AG04450 (cell line): ENCODE results near the gene TAL2. TPM values are rescaled to one million over a fixed set of nuclear protein-coding genes. Genes with fewer than 3 reads are reported as not detected.

Experiments used
- CTCF ChIA-PET: fragments of 300-600, 350-600 bp; formaldehyde crosslinking; extraction: SDS; loops from one replicate; lab custom pipeline; 2022; ENCODE audit warnings: antibody characterized with exemption, inconsistent platforms; lab: Charles Lee
- POLR2A ChIA-PET: fragments of 350-600 bp; formaldehyde crosslinking; extraction: SDS; loops from one replicate; lab custom pipeline; 2021; ENCODE audit warnings: antibody characterized with exemption, inconsistent platforms; lab: Yijun Ruan, JAX
- DNase-seq: peaks from one replicate; pipeline ENCODE4 v3.0.0-alpha.2; 2011; ENCODE audit warnings: low read depth, low spot score
- H3K27ac ChIP-seq: one replicate; pipeline ENCODE4 v1.5.1; 2012; ENCODE audit warnings: low read depth, low read length, control low read depth
- H3K27me3 ChIP-seq: one replicate; pipeline ENCODE4 v1.6.0; 2012; ENCODE audit warnings: low read length; ENCODE audit not compliant: control insufficient read depth, insufficient read depth
- H3K4me3 ChIP-seq: 2 replicates; pipeline ENCODE4 v1.5.1; 2011; ENCODE audit warnings: mild to moderate bottlenecking, low read depth, low read length, control low read depth
- H3K9me3 ChIP-seq: 2 replicates; pipeline ENCODE4 v1.5.1; 2012; ENCODE audit warnings: low read length; ENCODE audit not compliant: control insufficient read depth, insufficient read depth
- polyA plus RNA-seq: library from polyadenylated mRNA; depleted of rRNA; stranded (reverse); fragments of >200 nt; gene quantifications from 2 replicates; pipeline ENCODE4 v1.2.3, GENCODE V29; 2011; rRNA removed
- TF ChIP-seq, protein P1 (sequence below): IDR thresholded peaks from 2 replicates; pipeline ENCODE4 v1.5.1; 2011; ENCODE audit warnings: low read depth, low read length, control low read depth, inconsistent platforms

TAL2 gene
- polyA plus RNA-seq, 1 experiment: not detected

DNA sequence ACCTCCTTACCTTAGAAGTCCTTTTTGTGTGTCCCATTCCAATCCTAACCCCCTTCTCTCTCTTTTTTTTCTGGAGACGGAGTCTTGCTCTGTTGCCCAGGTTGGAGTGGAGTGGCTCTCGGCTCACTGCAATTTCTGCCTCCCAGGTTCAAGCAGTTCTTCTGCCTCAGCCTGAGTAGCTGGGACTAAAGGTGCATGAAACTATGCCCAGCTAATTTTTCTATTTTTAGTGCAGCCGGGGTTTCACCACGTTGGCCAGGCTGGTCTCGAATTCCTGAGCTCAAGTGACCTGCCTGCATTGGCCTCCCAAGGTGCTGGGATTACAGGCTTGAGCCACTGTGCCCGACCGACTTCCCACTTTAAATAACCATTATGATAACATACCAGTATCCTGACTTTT lies 49.6 kb downstream of the TAL2 start:
- TF ChIP-seq, protein P1, sequence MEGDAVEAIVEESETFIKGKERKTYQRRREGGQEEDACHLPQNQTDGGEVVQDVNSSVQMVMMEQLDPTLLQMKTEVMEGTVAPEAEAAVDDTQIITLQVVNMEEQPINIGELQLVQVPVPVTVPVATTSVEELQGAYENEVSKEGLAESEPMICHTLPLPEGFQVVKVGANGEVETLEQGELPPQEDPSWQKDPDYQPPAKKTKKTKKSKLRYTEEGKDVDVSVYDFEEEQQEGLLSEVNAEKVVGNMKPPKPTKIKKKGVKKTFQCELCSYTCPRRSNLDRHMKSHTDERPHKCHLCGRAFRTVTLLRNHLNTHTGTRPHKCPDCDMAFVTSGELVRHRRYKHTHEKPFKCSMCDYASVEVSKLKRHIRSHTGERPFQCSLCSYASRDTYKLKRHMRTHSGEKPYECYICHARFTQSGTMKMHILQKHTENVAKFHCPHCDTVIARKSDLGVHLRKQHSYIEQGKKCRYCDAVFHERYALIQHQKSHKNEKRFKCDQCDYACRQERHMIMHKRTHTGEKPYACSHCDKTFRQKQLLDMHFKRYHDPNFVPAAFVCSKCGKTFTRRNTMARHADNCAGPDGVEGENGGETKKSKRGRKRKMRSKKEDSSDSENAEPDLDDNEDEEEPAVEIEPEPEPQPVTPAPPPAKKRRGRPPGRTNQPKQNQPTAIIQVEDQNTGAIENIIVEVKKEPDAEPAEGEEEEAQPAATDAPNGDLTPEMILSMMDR: no peak
- H3K27me3 ChIP-seq: no peaks in the 10 kb centered on the region
- CTCF ChIA-PET: interaction anchor here (0.6 kb wide), 1 partner anchor 103 kb away, joined by 3 read pairs; no protein-coding TSS in a partner anchor
- no peak for DNase-seq
- POLR2A ChIA-PET: no interaction called here
- no peak overlapping the region for H3K4me3 ChIP-seq
- no peaks in the 10 kb centered on the region; the same call in 1 of the 2 replicates for H3K9me3 ChIP-seq
- no peak overlapping the region for H3K27ac ChIP-seq

DNA sequence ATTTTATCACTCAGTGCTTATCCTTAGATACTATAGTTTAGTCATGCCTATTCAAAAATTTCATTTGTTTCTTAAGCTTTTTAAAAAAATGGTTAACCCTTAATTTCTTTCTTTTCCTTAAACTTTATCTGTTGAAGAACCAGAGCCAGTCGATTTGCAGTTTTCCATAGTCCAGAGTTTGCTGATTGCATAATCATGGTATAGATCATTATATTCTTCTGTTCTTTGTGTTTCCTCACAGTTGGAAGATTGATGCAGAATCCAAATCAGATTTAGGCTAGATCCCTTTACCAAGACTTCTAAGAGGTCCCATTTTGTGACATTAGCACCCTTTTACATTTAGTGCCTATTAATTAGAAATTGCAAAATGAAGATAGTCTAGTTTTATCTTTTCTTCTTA lies 50.0 kb downstream of the TAL2 start:
- Histone ChIP-seq H3K9me3 (no peaks in the 10 kb centered on the region; the same call in 1 of the 2 replicates), H3K4me3 (no peak overlapping the region), H3K27me3 (no peaks in the 10 kb centered on the region), H3K27ac (no peak overlapping the region)
- POLR2A ChIA-PET: no interaction called here
- TF ChIP-seq, protein P1: no peak
- CTCF ChIA-PET: interaction anchor here (0.6 kb wide), 1 partner anchor 103 kb away, joined by 3 read pairs; no protein-coding TSS in a partner anchor
- DNase-seq: no peak

Other genes with a start within 250 kb of the TAL2 start
- gene FSD1L, start 214.4 kb upstream of the TAL2 start, polyA plus RNA-seq: 5.6 and 7.4 TPM in 2 replicates
- gene FKTN, start 104.3 kb upstream of the TAL2 start, polyA plus RNA-seq: 17.7 and 24.0 TPM in 2 replicates
- 5.1 and 7.5 TPM in 2 replicates for gene TMEM38B, start 32.1 kb downstream of the TAL2 start, polyA plus RNA-seq